Activated naive CD4-positive, alpha-beta T cell treated with anti-CD3 and anti-CD28 coated beads for 36 hours (primary cell): ENCODE measurements around the gene MPP1. TPM values are rescaled to one million over a fixed set of nuclear protein-coding genes. Genes with fewer than 3 reads are reported as not detected.
A peak's percentile ranks its signal among the peaks of the same experiment; 100 is the strongest.

ENCODE experiments used
- CTCF ChIA-PET: fragments of 350-600 bp; sonication (Branson Sonifier 250); formaldehyde crosslinking; loops from one replicate; lab custom pipeline; 2021; ENCODE audit warnings: antibody characterized with exemption; lab: Charles Lee
- DNase-seq: peaks from one replicate; pipeline ENCODE4 v3.0.0-alpha.2; 2020
- H3K27ac Mint-ChIP-seq: one replicate; pipeline ENCODE4 v1.8.0; 2021; ENCODE audit warnings: mild to moderate bottlenecking, mixed read lengths
- H3K27me3 Mint-ChIP-seq: one replicate; pipeline ENCODE4 v1.8.0; 2021; ENCODE audit warnings: low read depth, mixed read lengths
- H3K36me3 Mint-ChIP-seq: one replicate; pipeline ENCODE4 v1.8.0; 2021; ENCODE audit warnings: low read depth, mixed read lengths
- H3K4me1 Mint-ChIP-seq: one replicate; pipeline ENCODE4 v1.8.0; 2021; ENCODE audit warnings: low read depth, mixed read lengths
- H3K4me3 Mint-ChIP-seq: one replicate; pipeline ENCODE4 v1.8.0; 2021; ENCODE audit warnings: mild to moderate bottlenecking, moderate library complexity, mixed read lengths
- H3K9me3 Mint-ChIP-seq: one replicate; pipeline ENCODE4 v1.8.0; 2021; ENCODE audit warnings: mixed read lengths
- intact Hi-C: fragments of 100-400 bp; cut with micrococcal nuclease; formaldehyde crosslinking; loops from one replicate; pipeline ENCODE4 v1.15.1; 2023
- total RNA-seq, 2 experiments: library from RNA; stranded (reverse); gene quantifications; one replicate each; pipeline ENCODE4 v1.2.3, GENCODE V29; 2021

The MPP1 gene
- total RNA-seq, 2 experiments from 2014 or later = 23.9 to 24.3 TPM

DNA sequence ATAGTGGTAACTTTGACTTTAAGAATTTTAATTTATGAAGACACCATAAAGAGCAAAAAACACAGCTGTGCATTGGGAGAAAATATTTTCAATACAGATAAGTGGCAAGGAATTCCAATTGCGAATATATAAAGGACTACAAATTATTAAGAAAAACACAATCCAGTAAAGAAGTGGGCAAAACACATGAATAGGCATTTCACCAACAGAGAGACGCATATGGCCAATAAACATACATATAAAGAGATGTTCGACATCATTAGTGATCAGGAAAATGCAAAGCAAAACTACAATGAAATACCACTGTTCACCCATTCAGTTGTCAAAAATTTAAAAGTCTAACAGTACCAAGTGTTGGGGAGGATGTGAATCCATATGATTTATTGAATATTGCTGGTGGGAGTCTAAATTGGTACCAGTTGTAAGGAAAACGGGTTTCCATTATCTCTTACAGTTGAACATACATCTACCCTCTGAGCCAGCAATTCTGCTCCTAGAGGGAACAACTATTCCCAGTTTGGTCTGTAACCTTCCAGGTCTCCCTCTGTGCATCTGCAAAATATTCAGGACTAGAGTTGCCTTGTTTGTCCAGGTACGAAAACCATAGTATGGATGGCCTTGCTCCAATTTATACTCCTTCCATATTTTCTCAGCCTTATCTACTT is 1.7 kb upstream of the MPP1 start:
- no peaks in the 10 kb centered on the region for H3K36me3 Mint-ChIP-seq
- DNase-seq = no peak
- intact Hi-C loops = loop anchor here (10.0 kb wide), 1 partner anchor 458 kb away; the partner anchor contains the start of gene RAB39B
- peaks cover 24% of the 10 kb centered on the region for H3K4me1 Mint-ChIP-seq
- no peaks in the 10 kb centered on the region for H3K27me3 Mint-ChIP-seq
- H3K9me3 Mint-ChIP-seq = no peaks in the 10 kb centered on the region
- no peak overlapping the region for H3K27ac Mint-ChIP-seq
- H3K4me3 Mint-ChIP-seq = no peak overlapping the region
- CTCF ChIA-PET = no interaction called here

DNA sequence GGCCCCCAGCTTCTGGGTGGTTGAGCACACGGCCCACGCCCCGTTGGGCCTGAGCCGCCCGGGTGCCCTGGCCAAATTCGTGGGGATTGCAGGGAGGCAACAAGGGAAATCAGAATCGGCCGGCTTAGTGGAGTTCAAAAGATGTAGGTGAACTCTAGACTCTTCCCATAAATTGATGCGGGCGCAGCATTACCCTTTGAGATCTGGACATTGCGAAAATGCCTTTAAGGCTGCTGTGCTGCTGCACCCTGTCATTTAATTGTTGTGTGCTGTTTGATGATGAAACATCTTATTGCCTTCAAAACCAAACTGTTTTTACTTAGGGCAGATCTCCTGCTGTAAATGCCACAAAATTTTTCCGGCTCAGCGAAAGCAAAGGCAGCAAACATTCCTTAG is 409 bp upstream of the MPP1 start:
- Mint-ChIP-seq H3K27me3 (no peaks in the 10 kb centered on the region), H3K9me3 (no peaks in the 10 kb centered on the region), H3K27ac (no peak overlapping the region), H3K4me3 (peak overlapping the region; percentile 74), H3K36me3 (no peaks in the 10 kb centered on the region), H3K4me1 (peaks cover 32% of the 10 kb centered on the region)
- CTCF ChIA-PET = interaction anchor here (1.0 to 1.4 kb wide), 2 partner anchors 14 to 28 kb away, joined by 3 to 5 read pairs; no protein-coding TSS in a partner anchor
- intact Hi-C loops = loop anchor here (1.0 to 10.0 kb wide), 3 partner anchors 43 to 459 kb away; partner anchors contain the start of genes DKC1 and RAB39B
- no peak for DNase-seq

DNA sequence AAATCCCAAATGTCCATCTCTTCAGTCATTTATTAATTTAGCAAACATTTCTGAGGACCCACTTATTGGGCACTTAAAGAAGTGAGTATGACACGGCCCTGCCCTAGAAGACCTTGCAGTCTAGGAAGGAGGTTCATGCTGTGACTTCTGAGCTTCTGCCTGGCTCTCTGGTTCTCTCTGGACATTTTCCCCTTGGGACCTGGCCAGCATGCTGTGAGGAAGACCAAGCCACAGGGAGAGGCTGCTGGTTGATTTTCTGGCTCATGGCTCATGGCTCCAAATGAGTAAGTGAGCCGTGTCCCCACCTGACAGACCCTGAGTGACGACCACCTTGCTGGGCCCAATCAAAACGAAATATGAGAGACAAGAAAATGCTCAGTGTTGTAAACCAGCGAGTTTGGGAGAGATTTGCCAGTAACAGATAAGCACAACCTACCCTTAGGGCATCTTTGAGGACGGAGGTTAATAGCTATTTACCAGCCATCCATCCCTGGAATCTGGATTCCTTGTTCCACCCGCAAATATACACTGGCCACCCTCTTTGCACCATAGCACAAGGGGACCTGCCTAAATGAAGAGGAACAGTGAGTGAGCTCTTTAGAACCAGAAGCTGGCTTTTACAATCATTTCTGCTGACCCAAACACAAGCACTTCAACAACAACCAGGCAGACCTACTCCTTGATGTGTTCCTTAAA is 876 bp downstream of the MPP1 start:
- Mint-ChIP-seq H3K4me1 (peaks cover 45% of the 10 kb centered on the region), H3K36me3 (no peaks in the 10 kb centered on the region)
- intact Hi-C loops = loop anchor here (2.0 to 10.0 kb wide), 2 partner anchors 42 to 460 kb away; partner anchors contain the start of genes DKC1 and RAB39B

DNA sequence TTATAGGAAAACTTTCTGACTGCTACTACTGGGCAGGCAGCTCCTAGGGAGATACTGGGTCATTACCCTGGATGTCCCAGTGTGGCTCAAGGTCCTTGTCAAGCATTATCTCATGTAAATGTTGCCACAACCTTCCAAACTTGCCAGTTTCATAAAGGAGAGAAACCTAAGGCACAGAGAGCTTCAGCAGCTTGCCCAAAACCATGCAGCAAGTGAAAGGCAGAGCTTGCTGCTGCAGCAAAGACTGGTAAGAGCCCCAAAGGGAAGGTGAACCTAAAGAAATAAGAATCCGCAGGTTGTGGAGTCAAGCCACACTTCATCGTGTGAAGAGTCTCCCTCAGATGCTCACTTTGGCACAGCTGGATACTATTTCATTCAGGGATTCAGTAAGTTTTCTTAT is 2.3 kb downstream of the MPP1 start:
- CTCF ChIA-PET = interaction anchor here (1.7 kb wide), 1 partner anchor 37 kb away, joined by 3 read pairs; no protein-coding TSS in a partner anchor
- intact Hi-C loops = loop anchor here (10.0 kb wide), 1 partner anchor 462 kb away; the partner anchor contains the start of gene RAB39B
- Mint-ChIP-seq H3K4me1 (peaks cover 53% of the 10 kb centered on the region), H3K27me3 (no peaks in the 10 kb centered on the region), H3K36me3 (no peaks in the 10 kb centered on the region), H3K9me3 (no peaks in the 10 kb centered on the region), H3K4me3 (no peak overlapping the region), H3K27ac (no peak overlapping the region)
- DNase-seq = no peak

More for the DNA sequence above, 876 bp downstream of the MPP1 start:
- no peaks in the 10 kb centered on the region for H3K9me3 Mint-ChIP-seq
- CTCF ChIA-PET = interaction anchor here (1.0 to 1.7 kb wide), 3 partner anchors 13 to 39 kb away, joined by 3 to 5 read pairs (median 3); no protein-coding TSS in a partner anchor
- DNase-seq = no peak
- H3K27ac Mint-ChIP-seq = no peak overlapping the region
- H3K4me3 Mint-ChIP-seq = peak overlapping the region; percentile 74
- no peaks in the 10 kb centered on the region for H3K27me3 Mint-ChIP-seq

DNA sequence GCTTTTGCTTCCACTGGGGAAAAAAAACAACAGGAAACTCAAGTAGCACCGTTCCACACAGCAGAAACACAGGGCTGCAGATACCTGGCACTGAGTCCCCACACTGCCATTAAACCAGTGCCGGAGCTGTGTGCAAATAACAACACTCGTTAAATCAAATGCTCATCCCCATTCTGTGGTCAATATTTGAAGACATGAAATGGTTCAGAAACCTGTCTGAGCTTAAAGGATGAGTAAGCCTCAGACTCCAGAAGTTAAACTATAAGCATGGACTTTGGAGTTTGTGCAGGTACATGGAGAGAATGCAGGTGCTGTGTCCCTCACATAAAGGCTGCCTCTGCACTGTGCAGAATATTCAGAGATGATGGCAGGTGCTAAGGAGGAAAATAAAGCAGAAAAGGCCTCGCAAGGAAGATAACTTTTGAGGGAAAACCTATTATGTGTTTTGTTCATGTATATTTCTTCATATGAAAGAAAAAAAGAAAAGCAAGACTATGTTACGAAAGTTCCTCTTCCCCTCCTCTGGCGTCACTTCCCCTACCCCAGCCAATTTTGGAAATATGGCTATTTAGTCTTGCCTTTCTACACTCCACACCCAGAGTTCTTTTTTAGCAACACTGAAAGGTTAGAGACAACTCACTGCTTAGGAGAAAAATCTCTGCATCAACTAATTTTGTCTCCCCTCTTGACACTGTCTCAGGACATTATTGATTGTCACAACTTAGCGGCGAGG is 4.6 kb downstream of the MPP1 start:
- Mint-ChIP-seq H3K4me3 (no peak overlapping the region), H3K36me3 (no peaks in the 10 kb centered on the region), H3K9me3 (no peaks in the 10 kb centered on the region), H3K27ac (peak overlapping the region; percentile 46), H3K4me1 (peaks cover 61% of the 10 kb centered on the region), H3K27me3 (no peaks in the 10 kb centered on the region)
- CTCF ChIA-PET = no interaction called here
- intact Hi-C loops = loop anchor here (10.0 kb wide), 1 partner anchor 464 kb away; the partner anchor contains the start of gene RAB39B
- no peak for DNase-seq

DNA sequence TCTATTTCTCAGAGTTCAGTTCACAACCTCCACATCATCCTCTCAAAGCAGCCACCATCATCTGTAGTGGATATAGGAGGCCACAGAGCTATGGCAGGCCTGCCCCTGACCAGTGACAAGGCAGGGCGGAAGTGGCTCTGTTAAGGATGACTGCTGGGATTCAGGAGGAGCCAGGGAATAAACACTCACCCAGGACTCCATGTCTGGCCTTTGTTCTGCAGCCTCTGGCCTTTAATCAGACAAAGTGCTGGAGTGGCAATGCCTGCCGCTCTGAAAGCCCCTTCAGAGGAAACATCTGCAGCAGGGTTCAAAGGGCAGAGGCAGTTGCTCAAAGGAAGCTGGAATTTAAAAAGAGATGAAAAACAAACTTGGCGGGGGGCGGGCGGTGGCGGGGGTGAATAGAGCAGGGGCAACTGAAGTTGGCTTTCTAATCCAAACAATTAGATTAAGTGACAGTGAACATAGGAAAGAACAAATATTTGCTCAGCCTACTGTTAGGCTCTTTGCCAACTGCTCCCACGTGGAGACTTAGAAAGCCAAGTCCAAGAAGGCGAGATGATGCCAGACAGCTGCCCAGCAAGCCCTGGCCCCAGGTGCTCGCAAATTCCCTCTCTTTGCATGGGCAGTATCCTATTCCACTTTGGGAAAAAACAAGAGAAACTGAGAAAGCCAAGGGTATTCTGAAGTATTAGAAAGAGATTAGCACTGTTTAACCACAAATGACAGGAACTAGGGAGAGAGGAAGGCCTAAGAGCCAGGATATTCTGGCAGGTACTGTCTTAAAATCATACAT is 5.5 kb downstream of the MPP1 start:
- Mint-ChIP-seq H3K27me3 (no peaks in the 10 kb centered on the region), H3K9me3 (no peaks in the 10 kb centered on the region), H3K36me3 (no peaks in the 10 kb centered on the region), H3K4me1 (peaks cover 61% of the 10 kb centered on the region), H3K4me3 (no peak overlapping the region), H3K27ac (peak overlapping the region; percentile 88)
- no peak for DNase-seq
- CTCF ChIA-PET = no interaction called here
- intact Hi-C loops = loop anchor here (1.0 to 10.0 kb wide), 3 partner anchors 37 to 465 kb away; partner anchors contain the start of genes DKC1, RAB39B and VBP1

DNA sequence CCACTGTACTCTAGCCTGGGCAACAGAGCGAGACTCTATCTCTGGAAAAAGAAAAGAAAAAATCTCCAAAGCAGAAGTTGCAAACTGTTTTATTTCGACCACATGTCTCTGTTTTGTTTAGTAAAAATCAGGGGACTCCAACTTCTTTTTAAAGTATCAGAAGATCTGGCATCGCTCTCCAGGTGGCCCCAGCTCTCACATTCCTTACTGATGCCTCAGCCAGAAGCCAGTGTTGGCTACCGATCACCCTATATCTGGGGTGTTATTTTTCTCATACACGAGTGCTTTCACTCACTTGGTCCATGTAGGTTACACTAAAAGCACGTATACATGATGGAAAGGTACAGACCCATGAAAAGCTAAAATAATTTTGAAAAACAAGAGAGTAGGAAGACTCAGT is 8.3 kb downstream of the MPP1 start:
- Mint-ChIP-seq H3K9me3 (no peaks in the 10 kb centered on the region), H3K4me3 (no peak overlapping the region), H3K4me1 (peaks cover 41% of the 10 kb centered on the region), H3K27me3 (no peaks in the 10 kb centered on the region), H3K36me3 (no peaks in the 10 kb centered on the region), H3K27ac (no peak overlapping the region)
- DNase-seq = no peak
- intact Hi-C loops = no loop called here
- CTCF ChIA-PET = interaction anchor here (1.0 kb wide), 1 partner anchor 35 kb away, joined by 3 read pairs; the partner anchor contains the start of gene DKC1

DNA sequence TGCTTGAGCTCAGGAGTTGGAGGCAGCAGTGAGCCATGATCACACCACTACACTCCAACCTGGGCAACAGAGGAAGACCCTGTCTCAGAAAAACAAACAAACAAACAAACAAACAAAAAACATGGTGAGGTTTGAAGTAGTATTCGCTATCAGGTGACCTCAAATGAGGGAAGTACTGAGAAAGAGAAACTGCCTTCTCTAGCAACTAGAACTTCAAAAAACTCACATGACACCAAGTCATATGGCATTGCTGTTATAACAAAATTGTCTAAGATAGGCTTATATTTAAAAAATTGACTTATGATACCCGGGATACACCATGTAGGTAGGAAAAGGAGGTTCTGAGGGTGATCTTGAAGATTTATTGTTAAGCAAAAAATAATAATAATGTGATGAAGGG is 10.3 kb downstream of the MPP1 start:
- H3K4me1 Mint-ChIP-seq = peaks cover 26% of the 10 kb centered on the region
- DNase-seq = no peak
- intact Hi-C loops = no loop called here
- H3K4me3 Mint-ChIP-seq = no peak overlapping the region
- no peak overlapping the region for H3K27ac Mint-ChIP-seq
- no peaks in the 10 kb centered on the region for H3K9me3 Mint-ChIP-seq
- H3K36me3 Mint-ChIP-seq = peaks cover 1% of the 10 kb centered on the region
- H3K27me3 Mint-ChIP-seq = no peaks in the 10 kb centered on the region
- CTCF ChIA-PET = no interaction called here

DNA sequence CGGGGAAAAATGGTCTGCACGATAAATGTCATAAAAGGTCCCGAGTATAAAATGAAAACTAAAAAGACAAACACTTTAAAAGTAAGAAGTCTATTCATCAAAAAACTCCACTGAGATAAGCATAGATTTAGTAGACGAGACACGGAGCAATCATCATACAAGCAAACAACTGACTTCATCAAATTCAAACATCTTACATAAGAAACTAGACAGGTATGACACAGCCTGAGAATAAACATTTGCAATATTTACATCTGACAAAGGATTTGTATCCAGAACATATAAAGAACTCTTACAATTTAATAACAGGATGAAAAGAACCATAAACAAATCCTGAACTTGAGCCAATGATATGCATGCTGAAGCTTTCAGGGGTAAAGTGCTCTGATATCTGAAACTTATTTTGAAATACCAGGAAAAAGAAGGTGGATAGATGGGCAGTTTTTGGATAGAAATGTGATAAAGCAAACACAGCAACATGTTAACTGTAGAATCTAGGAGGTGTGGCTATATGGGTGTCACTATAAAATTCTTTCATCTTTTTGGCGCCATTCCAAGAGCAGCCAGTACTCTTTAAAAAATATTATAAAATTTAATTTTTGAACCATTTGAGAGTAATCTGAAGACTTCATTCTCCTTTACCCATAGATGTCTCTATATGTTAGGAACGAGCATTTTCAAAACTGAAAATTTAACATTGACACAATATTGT is 12.0 kb downstream of the MPP1 start:
- Mint-ChIP-seq H3K4me3 (no peak overlapping the region), H3K4me1 (peaks cover 10% of the 10 kb centered on the region), H3K36me3 (peaks cover 1% of the 10 kb centered on the region), H3K9me3 (no peaks in the 10 kb centered on the region), H3K27ac (no peak overlapping the region), H3K27me3 (no peaks in the 10 kb centered on the region)
- no peak for DNase-seq
- intact Hi-C loops = no loop called here
- CTCF ChIA-PET = no interaction called here

DNA sequence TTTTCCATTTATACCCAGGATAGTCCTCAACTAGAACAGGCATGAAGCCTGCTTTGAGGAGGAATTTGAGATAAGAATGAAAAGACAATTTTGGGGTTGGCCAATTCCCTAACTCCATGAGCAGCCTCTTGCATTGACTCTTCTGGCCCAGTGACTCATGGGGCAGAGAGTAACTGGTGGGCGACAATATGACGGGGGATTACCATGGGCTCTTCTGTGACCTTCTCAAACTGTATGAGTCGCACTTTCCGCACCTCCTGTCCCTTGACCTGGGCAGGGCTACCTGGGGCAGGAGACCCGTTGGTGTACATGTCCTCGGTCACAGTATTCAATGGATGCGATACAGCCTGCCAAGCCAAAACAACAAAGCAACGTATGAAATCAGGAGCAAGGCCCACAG is 13.3 kb downstream of the MPP1 start:
- Mint-ChIP-seq H3K4me3 (no peak overlapping the region), H3K4me1 (peaks cover 6% of the 10 kb centered on the region), H3K27ac (no peak overlapping the region), H3K27me3 (no peaks in the 10 kb centered on the region), H3K9me3 (no peaks in the 10 kb centered on the region), H3K36me3 (peaks cover 3% of the 10 kb centered on the region)
- no peak for DNase-seq
- CTCF ChIA-PET = interaction anchor here (1.1 kb wide), 1 partner anchor 13 kb away, joined by 3 read pairs; the partner anchor contains the start of gene MPP1
- intact Hi-C loops = no loop called here

DNA sequence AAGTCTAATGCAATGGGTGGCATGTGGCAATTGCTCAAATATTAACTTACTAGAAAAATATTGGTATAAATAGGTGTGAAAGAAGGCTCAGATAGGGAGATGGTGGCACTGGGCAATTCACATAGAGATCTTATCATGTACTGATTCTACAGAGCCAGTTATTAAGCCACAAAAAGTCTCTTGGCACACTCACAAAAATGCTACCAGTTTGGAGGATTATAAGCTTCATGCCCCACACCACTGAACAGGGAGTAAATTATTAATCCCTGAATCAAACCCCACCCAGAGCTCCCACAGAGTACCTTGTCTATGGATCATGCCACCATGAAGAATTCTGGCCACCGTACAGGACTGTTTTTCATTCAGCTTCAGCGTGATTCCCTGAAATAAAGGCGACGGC is 13.8 kb downstream of the MPP1 start:
- intact Hi-C loops = no loop called here
- no peak for DNase-seq
- H3K36me3 Mint-ChIP-seq = peaks cover 3% of the 10 kb centered on the region
- peaks cover 2% of the 10 kb centered on the region for H3K4me1 Mint-ChIP-seq
- no peak overlapping the region for H3K4me3 Mint-ChIP-seq
- no peak overlapping the region for H3K27ac Mint-ChIP-seq
- CTCF ChIA-PET = interaction anchor here (1.1 kb wide), 1 partner anchor 14 kb away, joined by 3 read pairs; the partner anchor contains the start of gene MPP1
- H3K9me3 Mint-ChIP-seq = no peaks in the 10 kb centered on the region
- no peaks in the 10 kb centered on the region for H3K27me3 Mint-ChIP-seq
